ENCODE data around the gene SEMA5A. TPM values are rescaled to one million over a fixed set of nuclear protein-coding genes. Genes with fewer than 3 reads are reported as not detected.

The SEMA5A gene
- total and polyA plus RNA-seq, 2 donors (not counting 1 experiment from before 2014, with no cell fraction given), result not detected

GRCh38 chr5:9045946-9046345 is 499.9 kb downstream of the SEMA5A start:
- Histone ChIP-seq H3K9ac (ENCODE audit: low read length) (no peak overlapping the region), H3K9me3 (ENCODE audit: control extremely low read depth in 1 of 3, control insufficient read depth in 2 of 3, insufficient read depth in 1 of 3, low read length in 2 of 3) (peaks cover 0 to 5% (median 0%) of the 10 kb centered on the region in 3 donors), H3K36me3 (replicated peaks in 1 of 2; ENCODE audit: control extremely low read depth in 1 of 2, control insufficient read depth in 1 of 2, extremely low read depth in 1 of 2, insufficient read depth in 2 of 2, low read length in 1 of 2) (no peaks in the 10 kb centered on the region), H2AFZ (ENCODE audit: insufficient read depth, low read depth, low read length, poor library complexity, severe bottlenecking) (no peak overlapping the region), H3K27me3 (replicated peaks in 1 of 4; ENCODE audit: control extremely low read depth in 1 of 4, control insufficient read depth in 3 of 4, insufficient read depth in 4 of 4, low read length in 3 of 4) (no peaks in the 10 kb centered on the region), H3K27ac (ENCODE audit: low read length in 2 of 2) (no peak overlapping the region), H3K4me2 (replicated peaks; ENCODE audit: low read depth, low read length, poor library complexity, severe bottlenecking) (no peak overlapping the region), H3K4me3 (ENCODE audit: control extremely low read depth in 1 of 5, extremely low read depth in 1 of 5, insufficient read depth in 1 of 5, low read depth in 2 of 5, low read length in 4 of 5) (no peak overlapping the region), H3K79me2 (ENCODE audit: control insufficient read depth, insufficient read depth, low read length) (no peaks in the 10 kb centered on the region), H4K20me1 (ENCODE audit: control insufficient read depth, insufficient read depth, low read length, poor library complexity, severe bottlenecking) (no peaks in the 10 kb centered on the region), H3K4me1 (ENCODE audit: control insufficient read depth in 2 of 2, insufficient read depth in 2 of 2, low read length in 2 of 2) (no peaks in the 10 kb centered on the region)
- Mint-ChIP-seq H3K27ac (no peak overlapping the region), H3K4me3 (no peak overlapping the region), H3K9me3 (ENCODE audit: insufficient read depth) (no peaks in the 10 kb centered on the region), H3K27me3 (no peaks in the 10 kb centered on the region), H3K4me1 (no peaks in the 10 kb centered on the region)
- CTCF ChIA-PET, result no interaction called here
- intact Hi-C loops (cut with micrococcal nuclease), result no loop called here
- 100% methylated on average over 1 of the region's 2 CpGs for WGBS (ENCODE audit: insufficient coverage)
- POLR2A ChIA-PET, result no interaction called here
- TF ChIP-seq CTCF (IDR thresholded peaks at IDR 0.05), result no peak
- TF ChIP-seq EZH2 (IDR thresholded peaks at IDR 0.05; ENCODE audit: borderline replicate concordance, insufficient read depth, low read depth, low read length, poor library complexity, severe bottlenecking), result no peak
- no peak for DNase-seq
- no peak for ATAC-seq (ENCODE audit: low read depth)

- intact Hi-C loops (cut with micrococcal nuclease), result no loop called here
- Mint-ChIP-seq H3K27me3 (no peaks in the 10 kb centered on the region), H3K27ac (no peak overlapping the region), H3K9me3 (ENCODE audit: insufficient read depth) (peaks cover 3% of the 10 kb centered on the region), H3K4me1 (no peaks in the 10 kb centered on the region), H3K4me3 (no peak overlapping the region)
- no peak overlapping the region for H3K4me3 ChIP-seq (ENCODE audit: control extremely low read depth in 1 of 5, extremely low read depth in 1 of 5, insufficient read depth in 1 of 5, low read depth in 2 of 5, low read length in 4 of 5)
- no CpG with 5 or more reads among the region's 1 CpG for WGBS (ENCODE audit: insufficient coverage)
- H3K36me3 ChIP-seq (replicated peaks in 1 of 2; ENCODE audit: control extremely low read depth in 1 of 2, control insufficient read depth in 1 of 2, extremely low read depth in 1 of 2, insufficient read depth in 2 of 2, low read length in 1 of 2), result no peaks in the 10 kb centered on the region
- H2AFZ ChIP-seq (ENCODE audit: insufficient read depth, low read depth, low read length, poor library complexity, severe bottlenecking), result no peak overlapping the region
- ChIA-PET CTCF (no interaction called here), POLR2A (no interaction called here)
- H4K20me1 ChIP-seq (ENCODE audit: control insufficient read depth, insufficient read depth, low read length, poor library complexity, severe bottlenecking), result no peaks in the 10 kb centered on the region
- no peaks in the 10 kb centered on the region for H3K79me2 ChIP-seq (ENCODE audit: control insufficient read depth, insufficient read depth, low read length)
- H3K27me3 ChIP-seq (replicated peaks in 1 of 4; ENCODE audit: control extremely low read depth in 1 of 4, control insufficient read depth in 3 of 4, insufficient read depth in 4 of 4, low read length in 3 of 4), result no peaks in the 10 kb centered on the region
- TF ChIP-seq CTCF (IDR thresholded peaks at IDR 0.05) (no peak), EZH2 (IDR thresholded peaks at IDR 0.05; ENCODE audit: borderline replicate concordance, insufficient read depth, low read depth, low read length, poor library complexity, severe bottlenecking) (no peak)
- DNase-seq (no peak), ATAC-seq (ENCODE audit: low read depth) (no peak)
- no peaks in the 10 kb centered on the region for H3K4me1 ChIP-seq (ENCODE audit: control insufficient read depth in 2 of 2, insufficient read depth in 2 of 2, low read length in 2 of 2)
- H3K9me3 ChIP-seq (ENCODE audit: control extremely low read depth in 1 of 3, control insufficient read depth in 2 of 3, insufficient read depth in 1 of 3, low read length in 2 of 3), result peaks cover 0 to 2% (median 0%) of the 10 kb centered on the region in 3 donors
- H3K4me2 ChIP-seq (replicated peaks; ENCODE audit: low read depth, low read length, poor library complexity, severe bottlenecking), result no peak overlapping the region
- no peak overlapping the region for H3K27ac ChIP-seq (ENCODE audit: low read length in 2 of 2)
- H3K9ac ChIP-seq (ENCODE audit: low read length), result no peak overlapping the region
These were observed 503.6 kb downstream of the SEMA5A start for GRCh38 chr5:9042241-9042640.

Data from B cell (primary cell).